C1 segment of cervical spinal cord (tissue), 14 donors: ENCODE data around the gene EFNA3.

Experiments used
- DNase-seq, 14 donors: peaks; one replicate each; lab custom pipeline; 2025; lab: John Stamatoyannopoulos, UW

The EFNA3 gene

DNA sequence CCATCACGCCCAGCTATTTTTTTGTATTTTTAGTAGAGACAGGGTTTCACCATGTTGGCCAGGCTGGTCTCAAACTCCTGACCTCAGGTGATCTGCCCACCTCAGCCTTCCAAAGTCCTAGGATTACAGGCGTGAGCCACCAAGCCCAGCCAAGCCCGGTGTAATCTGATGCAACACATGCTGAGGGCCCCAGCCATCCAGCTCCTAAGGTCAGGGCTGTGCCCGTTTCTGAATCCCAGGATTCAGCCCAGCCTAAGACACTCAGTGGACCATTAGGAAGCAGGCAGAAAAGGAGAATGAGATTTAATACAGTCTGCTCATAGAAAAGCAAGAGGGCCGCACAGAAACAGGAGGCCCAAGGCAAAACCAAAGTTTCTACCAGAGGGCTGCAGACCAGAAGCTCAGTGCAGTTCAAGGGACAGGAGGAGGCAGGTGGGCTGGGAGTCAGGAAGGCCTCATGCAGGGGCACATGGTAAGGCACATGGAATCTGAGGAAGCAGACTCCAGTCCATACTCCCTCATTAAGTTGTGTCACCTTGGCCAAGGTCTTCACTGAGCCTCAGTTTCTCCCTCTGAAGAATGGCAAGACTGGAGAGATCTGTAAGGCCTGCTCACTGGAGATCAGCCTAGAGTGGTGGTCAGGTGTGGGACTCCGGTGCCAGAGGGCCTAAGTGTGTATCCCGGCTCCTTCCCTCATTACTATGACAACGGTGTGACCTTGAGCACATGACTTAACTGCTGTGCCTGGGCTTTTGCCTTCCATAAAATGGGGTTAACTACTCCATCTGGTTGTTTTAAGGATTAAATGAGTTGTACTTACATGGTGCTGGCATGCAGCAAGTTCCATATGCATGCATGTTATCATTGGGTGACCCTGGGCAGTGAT is 29.9 kb upstream of the EFNA3 start:
- DNase-seq, result no peak

DNA sequence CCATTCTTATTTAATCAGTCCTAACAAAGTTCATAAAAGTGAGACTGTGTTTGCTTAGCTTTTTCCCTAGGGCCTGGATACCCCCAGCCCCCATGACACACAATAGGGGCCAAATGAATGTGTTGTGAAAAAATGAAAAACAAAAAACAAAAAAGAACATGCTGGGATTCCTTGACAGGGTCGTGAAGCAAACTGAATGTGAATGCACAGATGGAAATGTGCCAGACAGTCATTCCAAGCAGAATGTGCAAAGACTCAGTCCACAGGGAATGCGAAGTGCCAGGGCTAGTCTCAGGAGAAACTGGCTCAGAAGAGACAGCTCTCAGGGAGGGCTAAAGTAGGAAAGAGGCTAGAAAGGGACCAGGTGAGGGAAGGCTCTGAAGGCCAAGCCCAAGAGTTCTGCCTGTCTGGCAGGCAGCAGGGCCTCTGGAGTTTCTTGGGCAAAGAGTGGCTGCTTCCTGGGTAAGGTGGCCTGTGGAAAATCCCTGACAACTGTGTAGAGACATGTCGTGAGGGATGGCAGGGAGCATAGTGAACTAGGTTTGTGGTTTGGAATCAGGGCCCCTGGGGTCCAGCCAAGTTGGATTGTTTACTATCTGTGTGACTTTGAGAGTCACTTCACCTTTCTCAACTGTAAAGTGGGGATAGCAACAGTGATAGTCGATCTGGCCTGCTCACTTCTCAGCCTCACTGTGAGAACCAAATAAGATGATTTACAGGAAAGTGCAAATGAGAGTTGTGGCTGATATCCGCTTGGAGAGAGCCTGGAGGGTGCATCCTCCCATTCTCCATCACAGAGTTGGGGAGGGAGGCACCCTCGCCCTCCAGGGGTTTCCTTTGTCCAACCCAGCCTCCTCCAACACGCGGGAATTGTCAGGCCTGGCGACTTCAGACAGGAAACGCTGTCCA is 28.7 kb upstream of the EFNA3 start:
- peak in 1 of 14 donors; percentile 38 for DNase-seq

- peak; percentile 11 to 87 (median 68) for DNase-seq
These were observed 27.9 kb upstream of the EFNA3 start, which contains the start of gene ADAM15 for GRCh38 chr1:155050560-155051341. Gene ADAM15 (plus strand): TSS chr1:155051316. CDS start chr1:155051387, 71 bp downstream.

DNA sequence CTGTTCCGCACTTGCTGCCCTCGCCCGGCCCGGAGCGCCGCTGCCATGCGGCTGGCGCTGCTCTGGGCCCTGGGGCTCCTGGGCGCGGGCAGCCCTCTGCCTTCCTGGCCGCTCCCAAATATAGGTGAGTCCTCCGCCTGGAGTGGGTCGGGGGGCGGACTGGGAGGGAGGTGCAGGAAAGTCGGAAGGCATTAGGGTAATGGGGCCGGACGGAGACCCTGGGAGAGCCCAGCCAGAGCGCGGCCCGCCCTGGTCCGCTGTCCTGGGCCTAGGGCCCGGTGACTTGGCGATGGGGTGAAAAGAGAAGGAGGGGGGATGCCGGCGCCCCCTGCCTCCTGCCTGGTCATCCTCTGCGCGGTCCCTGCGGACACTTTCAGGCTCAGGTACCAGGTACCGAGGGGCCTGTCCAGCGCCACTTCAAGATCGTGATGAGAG is 27.3 kb upstream of the EFNA3 start:
- DNase-seq, result peak in 1 of 14 donors; percentile 66

DNA sequence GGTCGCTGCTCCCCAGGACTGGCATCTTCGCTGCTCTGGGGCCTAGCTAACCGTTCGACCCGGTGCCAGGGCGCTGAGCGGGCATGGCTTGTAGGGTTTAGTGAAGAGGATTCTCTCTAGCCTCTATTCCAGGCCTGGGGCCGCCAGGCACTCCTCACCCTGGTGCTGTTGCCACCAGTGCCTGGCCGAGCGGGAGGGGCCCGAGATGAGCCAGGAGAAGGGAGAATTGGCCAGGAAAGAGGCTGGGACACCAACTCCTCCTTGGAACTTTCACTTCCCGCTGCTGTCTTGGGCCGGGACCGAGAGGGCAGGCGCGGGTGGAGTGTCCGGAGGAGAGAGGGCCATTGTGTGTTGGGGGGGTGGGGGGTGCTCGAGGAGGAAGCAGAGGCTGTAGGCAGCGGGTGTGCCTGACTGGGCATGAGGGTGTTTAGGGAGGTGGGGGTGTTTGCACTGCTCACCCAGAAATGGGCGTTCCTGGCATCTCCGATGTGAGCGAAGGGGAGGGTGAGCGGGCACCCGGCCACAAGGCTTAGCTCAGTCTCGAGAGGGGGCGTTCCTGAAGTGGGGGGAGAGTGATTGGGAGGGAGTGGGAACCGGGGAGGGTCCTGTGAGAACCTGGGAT is 26.7 kb upstream of the EFNA3 start:
- DNase-seq, result peak in 12 of 14 donors; percentile 32 to 72 (median 48)

DNA sequence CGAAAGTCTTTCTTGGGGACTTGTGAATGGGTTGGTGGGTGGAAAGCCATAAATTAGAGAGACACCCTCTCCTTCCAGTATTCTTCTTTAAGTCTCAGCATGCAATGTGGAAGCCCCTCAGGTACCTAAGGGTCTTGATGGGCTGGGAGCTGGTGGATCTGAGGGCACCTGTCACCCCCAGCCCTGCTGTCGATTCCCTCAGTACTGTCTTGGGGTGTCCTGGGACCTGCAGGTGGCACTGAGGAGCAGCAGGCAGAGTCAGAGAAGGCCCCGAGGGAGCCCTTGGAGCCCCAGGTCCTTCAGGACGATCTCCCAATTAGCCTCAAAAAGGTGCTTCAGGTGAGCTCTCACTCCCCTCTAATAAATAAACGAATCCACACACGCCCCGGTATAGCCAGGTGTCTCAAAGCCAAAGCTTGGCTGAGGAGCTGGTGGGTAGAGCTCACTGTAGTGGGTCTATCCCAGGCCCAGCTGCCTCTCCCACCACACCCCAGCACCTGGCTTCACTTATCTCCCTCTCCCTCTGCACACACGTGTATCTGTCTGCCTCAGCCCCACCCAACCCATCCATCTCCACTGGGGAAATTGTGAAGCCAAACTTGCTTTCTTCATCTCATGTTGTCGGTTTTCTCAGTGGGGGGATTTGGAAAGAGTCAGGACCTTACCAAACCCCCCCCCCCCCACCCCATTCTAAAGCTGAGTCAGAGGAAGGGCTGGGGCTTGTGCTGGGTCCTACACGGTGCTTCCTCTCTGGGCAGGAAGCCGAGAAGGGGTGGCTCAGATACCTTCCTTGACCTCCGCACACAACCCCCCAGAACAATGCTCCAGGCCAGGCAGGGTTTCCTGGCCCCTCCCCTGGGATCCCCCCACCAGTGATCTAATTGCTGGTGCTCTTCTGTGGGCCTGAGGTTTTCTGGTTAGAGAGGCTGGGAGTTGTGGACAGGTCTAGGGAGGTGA is 25.9 kb upstream of the EFNA3 start:
- DNase-seq, result peak in 1 of 14 donors; percentile 8

- no peak for DNase-seq
These were observed 25.0 kb upstream of the EFNA3 start for GRCh38 chr1:155053531-155054105.

DNA sequence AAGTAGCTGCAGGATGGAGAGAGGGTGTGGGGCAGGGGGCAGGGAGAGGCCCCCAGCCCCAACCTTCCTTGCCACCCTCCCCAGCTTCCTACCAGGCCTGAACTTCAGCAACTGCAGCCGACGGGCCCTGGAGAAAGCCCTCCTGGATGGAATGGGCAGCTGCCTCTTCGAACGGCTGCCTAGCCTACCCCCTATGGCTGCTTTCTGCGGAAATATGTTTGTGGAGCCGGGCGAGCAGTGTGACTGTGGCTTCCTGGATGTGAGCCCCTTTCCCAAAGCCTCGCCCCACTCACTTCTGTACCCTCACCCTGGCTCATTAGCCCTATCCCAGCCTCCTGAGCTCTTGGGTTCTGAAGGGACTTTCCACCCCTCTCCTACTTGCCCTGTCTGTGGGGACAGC is 21.5 kb upstream of the EFNA3 start:
- no peak for DNase-seq

DNA sequence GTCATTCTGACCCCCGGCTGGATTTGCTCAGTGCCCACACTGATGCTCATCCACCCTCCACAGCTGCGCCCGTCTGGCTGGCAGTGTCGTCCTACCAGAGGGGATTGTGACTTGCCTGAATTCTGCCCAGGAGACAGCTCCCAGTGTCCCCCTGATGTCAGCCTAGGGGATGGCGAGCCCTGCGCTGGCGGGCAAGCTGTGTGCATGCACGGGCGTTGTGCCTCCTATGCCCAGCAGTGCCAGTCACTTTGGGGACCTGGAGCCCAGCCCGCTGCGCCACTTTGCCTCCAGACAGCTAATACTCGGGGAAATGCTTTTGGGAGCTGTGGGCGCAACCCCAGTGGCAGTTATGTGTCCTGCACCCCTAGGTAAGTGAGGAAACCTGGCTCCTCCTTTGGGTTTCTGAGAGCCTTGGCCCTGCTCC is 20.8 kb upstream of the EFNA3 start:
- DNase-seq, result no peak

DNA sequence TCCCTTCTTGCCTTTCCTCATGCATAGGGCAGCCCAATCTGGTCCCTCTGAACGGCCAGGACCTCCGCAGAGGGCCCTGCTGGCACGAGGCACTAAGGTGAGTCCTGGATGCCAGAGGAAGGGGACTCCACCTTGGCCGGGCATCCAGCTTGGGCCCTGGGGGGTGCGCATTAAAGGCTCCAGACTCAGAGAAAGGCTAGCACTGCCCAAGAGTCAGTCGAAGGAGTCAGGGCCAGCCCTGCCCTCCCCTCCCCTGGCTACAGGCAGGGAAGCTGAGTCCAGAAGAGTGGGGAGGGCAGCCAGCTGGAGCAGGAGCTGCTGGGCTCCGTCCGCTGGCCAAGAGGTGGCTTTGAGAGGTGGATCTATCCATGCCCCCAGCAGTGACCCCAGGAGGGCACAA is 17.9 kb upstream of the EFNA3 start:
- no peak for DNase-seq

GRCh38 chr1:155061381-155062150 is 17.1 kb upstream of the EFNA3 start:
- DNase-seq, result peak in 12 of 14 donors; percentile 2 to 77 (median 52)

DNA sequence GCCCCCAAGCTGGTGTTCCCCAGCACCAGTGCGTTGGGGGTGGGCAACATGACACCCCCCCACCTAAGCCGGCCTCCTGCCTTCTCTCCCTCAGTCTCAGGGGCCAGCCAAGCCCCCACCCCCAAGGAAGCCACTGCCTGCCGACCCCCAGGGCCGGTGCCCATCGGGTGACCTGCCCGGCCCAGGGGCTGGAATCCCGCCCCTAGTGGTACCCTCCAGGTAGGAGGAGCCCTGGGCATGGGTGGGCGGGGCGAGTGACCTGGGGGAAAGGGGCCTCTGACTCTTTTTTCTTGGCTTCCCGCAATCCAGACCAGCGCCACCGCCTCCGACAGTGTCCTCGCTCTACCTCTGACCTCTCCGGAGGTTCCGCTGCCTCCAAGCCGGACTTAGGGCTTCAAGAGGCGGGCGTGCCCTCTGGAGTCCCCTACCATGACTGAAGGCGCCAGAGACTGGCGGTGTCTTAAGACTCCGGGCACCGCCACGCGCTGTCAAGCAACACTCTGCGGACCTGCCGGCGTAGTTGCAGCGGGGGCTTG is 16.4 kb upstream of the EFNA3 start:
- DNase-seq, result no peak

DNA sequence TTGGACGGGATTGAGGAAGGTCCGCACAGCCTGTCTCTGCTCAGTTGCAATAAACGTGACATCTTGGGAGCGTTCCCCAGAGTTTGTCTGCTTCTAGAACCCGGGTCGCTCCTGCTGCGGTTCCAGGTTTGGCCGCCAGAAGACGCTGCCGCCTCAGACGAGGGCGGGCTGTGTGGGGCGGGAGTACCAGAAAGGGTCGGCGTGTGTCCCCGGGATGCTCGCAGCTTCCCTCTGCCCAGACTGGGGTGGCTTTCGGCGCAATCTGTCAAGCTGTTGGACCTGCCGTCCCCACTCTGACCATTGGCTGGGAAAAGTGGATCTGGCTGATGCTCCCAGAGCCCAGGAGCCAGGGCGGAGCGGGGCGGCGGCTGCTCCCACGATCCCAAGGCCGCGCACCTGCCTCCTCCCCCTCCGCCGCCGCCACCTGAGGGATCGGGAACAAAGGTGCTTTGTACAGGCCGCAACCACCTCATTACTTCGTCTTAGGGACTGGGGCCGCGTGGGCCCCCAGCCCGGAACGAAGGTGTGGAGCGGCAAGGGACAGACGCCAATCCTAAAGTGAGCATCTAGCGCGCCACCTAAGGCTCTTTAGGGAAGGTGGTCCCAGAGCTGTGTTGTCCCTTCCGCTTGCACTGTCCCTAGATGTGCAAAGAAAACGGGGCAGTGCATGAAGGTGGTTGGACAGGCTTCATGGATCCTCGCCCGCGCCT is 15.8 kb upstream of the EFNA3 start:
- DNase-seq, result peak in 1 of 14 donors; percentile 16

DNA sequence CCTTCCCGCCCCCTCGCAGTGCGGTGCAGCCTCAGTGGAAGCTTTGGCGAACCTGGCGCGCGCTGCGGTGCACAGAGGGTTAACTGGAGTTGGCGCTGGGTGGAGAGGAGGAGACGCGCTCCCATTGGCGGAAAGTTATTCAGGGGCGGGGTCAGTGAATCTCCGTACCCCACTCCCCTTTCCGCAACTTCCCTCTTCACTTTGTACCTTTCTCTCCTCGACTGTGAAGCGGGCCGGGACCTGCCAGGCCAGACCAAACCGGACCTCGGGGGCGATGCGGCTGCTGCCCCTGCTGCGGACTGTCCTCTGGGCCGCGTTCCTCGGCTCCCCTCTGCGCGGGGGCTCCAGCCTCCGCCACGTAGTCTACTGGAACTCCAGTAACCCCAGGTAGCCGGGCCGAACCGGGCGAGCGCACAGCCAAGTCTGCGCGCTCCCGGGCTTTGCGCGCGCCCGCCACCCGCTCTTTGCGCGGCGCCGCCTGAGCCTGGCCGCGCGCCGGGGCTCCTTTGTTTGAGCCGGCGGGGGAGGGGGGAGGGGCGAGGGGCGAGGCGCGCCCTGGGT is 15.0 kb upstream of the EFNA3 start, which contains the start of gene EFNA4:
Gene EFNA4 (plus strand): TSS at position 191 of the 561 bp plus-strand sequence. CDS start 84 bp downstream, at position 275.
- DNase-seq, result peak in 12 of 14 donors; percentile 7 to 66 (median 36)

DNA sequence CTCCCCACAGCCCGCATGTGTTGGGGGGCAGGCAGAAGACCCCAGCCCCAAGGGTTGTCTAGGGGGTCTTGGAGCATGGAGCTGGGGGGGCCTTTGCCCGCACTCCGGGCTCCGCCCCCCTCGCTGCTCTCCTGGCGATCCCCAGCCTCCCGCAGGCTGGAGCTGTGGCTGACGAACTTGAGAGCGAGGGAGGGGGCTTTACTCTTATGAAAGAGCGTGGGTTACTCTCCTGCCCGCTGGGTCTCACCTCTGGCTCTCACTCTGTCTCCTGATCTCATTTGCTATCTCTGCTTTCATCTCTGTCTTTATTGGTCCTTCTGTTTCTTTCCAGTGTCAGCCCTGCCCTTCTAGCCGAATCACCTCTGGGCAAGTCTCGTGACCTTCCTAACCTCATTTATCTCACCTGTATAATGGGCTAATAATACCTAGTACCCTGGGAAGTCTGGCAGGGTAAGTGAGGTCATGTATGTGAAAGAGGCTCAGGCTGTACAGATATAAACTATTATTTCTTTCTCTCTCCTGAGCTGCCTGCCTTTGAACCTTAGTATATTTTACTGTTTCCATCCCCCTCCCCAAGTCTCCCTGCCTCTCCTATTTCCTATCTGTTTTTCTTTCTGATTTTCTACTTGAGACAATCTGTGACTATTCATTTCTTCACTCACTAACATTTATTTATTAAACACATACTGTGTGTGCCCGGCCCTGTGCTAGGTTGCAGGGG is 14.4 kb upstream of the EFNA3 start:
- no peak for DNase-seq

DNA sequence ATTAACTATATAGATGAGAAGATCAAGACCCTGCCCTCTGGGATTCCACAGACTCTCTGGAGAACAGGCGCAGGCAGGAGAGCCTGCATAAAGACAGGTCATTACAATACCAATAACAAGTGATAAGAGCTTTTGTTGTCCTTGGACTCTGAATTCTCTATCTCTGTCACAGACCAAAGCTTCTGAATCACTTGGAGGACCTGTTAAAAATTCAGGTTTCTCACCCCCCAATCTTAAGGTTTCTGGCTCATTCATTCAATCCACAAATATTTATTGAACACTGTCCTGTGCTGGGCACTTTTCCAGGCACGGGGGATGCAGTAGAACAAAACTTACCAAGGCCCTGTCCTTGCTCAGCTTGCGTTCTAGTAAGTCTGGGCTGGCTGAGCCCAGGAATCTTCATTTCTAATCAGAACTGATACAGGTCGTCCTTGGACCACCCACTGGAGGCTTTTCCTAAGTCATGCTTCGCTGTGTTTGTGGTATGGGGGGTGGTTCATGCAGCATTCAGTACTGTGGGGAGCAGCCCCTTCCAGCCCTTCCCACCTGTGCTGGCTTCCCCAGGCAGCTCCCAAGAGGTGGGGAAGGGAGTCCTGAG is 13.7 kb upstream of the EFNA3 start:
- no peak for DNase-seq
